ENCODE data around the gene LITAFD.

DNA sequence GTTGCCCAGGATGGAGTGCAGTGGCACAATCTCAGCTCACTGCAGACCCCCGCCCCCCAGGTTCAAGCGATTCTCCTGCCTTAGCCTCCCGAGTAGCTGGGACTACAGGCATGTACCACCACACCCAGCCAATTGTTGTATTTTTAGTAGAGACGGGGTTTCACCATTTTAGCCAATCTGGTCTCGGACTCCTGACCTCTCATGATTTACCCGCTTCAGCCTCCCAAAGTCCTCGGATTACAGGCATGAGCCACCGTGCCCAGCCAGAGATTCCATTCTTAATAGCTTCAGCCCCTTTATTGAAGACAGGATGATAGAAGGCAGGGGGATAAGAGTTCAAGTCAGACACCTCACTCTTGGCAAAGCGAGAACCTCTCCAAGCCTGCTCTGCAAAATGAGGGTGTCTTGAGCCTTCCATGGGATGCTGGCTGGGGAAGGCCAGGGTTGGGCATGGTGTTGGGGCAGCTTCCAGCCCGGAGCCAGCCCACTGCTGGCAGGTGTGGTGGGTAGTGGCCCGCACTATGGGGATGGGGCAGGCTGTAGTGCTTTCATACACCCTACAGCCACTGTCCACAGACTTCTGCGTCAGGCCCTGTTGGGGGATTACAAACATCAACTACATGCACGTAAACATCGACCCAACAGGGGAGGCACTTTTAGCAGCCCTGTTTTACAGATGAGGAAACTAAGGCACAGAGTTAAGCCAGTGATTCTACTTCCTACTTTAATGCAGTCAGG lies 16.8 kb upstream of the LITAFD start:
- TF ChIP-seq RAD21 (IDR thresholded peaks at IDR 0.05; ENCODE audit: low read depth) (no peak), EP300 (IDR thresholded peaks at IDR 0.05; ENCODE audit: borderline replicate concordance) (no peak), EGR1 (IDR thresholded peaks at IDR 0.05) (no peak), CEBPB (IDR thresholded peaks at IDR 0.05) (no peak)

All from Ishikawa (cell line).